ENCODE data around the gene SHPK. TPM values are rescaled to one million over a fixed set of nuclear protein-coding genes. Genes with fewer than 3 reads are reported as not detected.

SHPK gene
- total RNA-seq, 2 donors from 2014 or later = 35.2 to 46.4 TPM

- peaks cover 71% of the 10 kb centered on the region for H3K36me3 Mint-ChIP-seq (ENCODE audit: low read depth)
- WGBS, 2 experiments (ENCODE audit: insufficient coverage in 1 of 2, insufficient read length in 1 of 2) = 94 to 95% methylated on average over 11 to 14 of the region's 14 CpGs
- H3K27ac Mint-ChIP-seq = no peak overlapping the region
- H3K27me3 Mint-ChIP-seq (ENCODE audit: insufficient read depth) = no peaks in the 10 kb centered on the region
- TF ChIP-seq CTCF (conservative IDR thresholded peaks at IDR 0.05) = no peak
- Histone ChIP-seq H3K9ac (ENCODE audit: extremely low read depth, low read length, poor library complexity, severe bottlenecking) (no peak overlapping the region), H3K36me3 (ENCODE audit: control insufficient read depth, insufficient read depth, low read length) (peaks cover 73% of the 10 kb centered on the region), H3K4me3 (ENCODE audit: low read length) (no peak overlapping the region), H3K9me3 (ENCODE audit: control insufficient read depth, low read length) (no peaks in the 10 kb centered on the region), H3K27me3 (ENCODE audit: control insufficient read depth, insufficient read depth, low read length, poor library complexity, severe bottlenecking) (no peaks in the 10 kb centered on the region), H3K4me1 (ENCODE audit: control insufficient read depth, insufficient read depth, low read length) (peaks cover 3% of the 10 kb centered on the region), H3K27ac (ENCODE audit: low read depth, low read length) (no peak overlapping the region)
- DNase-seq = no peak
- no peak overlapping the region for H3K4me3 Mint-ChIP-seq
- H3K4me1 Mint-ChIP-seq = no peaks in the 10 kb centered on the region
- peaks cover under 1% of the 10 kb centered on the region for H3K9me3 Mint-ChIP-seq
Measured at GRCh38 chr17:3610523-3610922, 25.5 kb downstream of the SHPK start.

- Histone ChIP-seq H3K4me1 (ENCODE audit: control insufficient read depth, insufficient read depth, low read length) (peaks cover 3% of the 10 kb centered on the region), H3K9me3 (ENCODE audit: control insufficient read depth, low read length) (no peaks in the 10 kb centered on the region), H3K27ac (ENCODE audit: low read depth, low read length) (no peak overlapping the region), H3K36me3 (ENCODE audit: control insufficient read depth, insufficient read depth, low read length) (peaks cover 73% of the 10 kb centered on the region), H3K4me3 (ENCODE audit: low read length) (no peak overlapping the region), H3K9ac (ENCODE audit: extremely low read depth, low read length, poor library complexity, severe bottlenecking) (no peak overlapping the region), H3K27me3 (ENCODE audit: control insufficient read depth, insufficient read depth, low read length, poor library complexity, severe bottlenecking) (no peaks in the 10 kb centered on the region)
- H3K36me3 Mint-ChIP-seq (ENCODE audit: low read depth) = peaks cover 68% of the 10 kb centered on the region
- no peak for DNase-seq
- H3K4me1 Mint-ChIP-seq = no peaks in the 10 kb centered on the region
- H3K4me3 Mint-ChIP-seq = no peak overlapping the region
- WGBS, 2 experiments (ENCODE audit: insufficient coverage in 1 of 2, insufficient read length in 1 of 2) = 90 to 94% methylated on average over 9 to 10 of the region's 10 CpGs
- no peak for TF ChIP-seq CTCF (conservative IDR thresholded peaks at IDR 0.05)
- no peak overlapping the region for H3K27ac Mint-ChIP-seq
- no peaks in the 10 kb centered on the region for H3K9me3 Mint-ChIP-seq
- no peaks in the 10 kb centered on the region for H3K27me3 Mint-ChIP-seq (ENCODE audit: insufficient read depth)
Measured at GRCh38 chr17:3609689-3610088, 26.4 kb downstream of the SHPK start.

- no peak for TF ChIP-seq CTCF (conservative IDR thresholded peaks at IDR 0.05)
- Histone ChIP-seq H3K27ac (ENCODE audit: low read depth, low read length) (no peak overlapping the region), H3K27me3 (ENCODE audit: control insufficient read depth, insufficient read depth, low read length, poor library complexity, severe bottlenecking) (no peaks in the 10 kb centered on the region), H3K9ac (ENCODE audit: extremely low read depth, low read length, poor library complexity, severe bottlenecking) (no peak overlapping the region), H3K36me3 (ENCODE audit: control insufficient read depth, insufficient read depth, low read length) (peaks cover 37% of the 10 kb centered on the region), H3K9me3 (ENCODE audit: control insufficient read depth, low read length) (no peaks in the 10 kb centered on the region), H3K4me3 (ENCODE audit: low read length) (no peak overlapping the region), H3K4me1 (ENCODE audit: control insufficient read depth, insufficient read depth, low read length) (no peaks in the 10 kb centered on the region)
- Mint-ChIP-seq H3K4me3 (no peak overlapping the region), H3K27ac (no peak overlapping the region), H3K9me3 (no peaks in the 10 kb centered on the region), H3K36me3 (ENCODE audit: low read depth) (peaks cover 53% of the 10 kb centered on the region), H3K4me1 (no peaks in the 10 kb centered on the region), H3K27me3 (ENCODE audit: insufficient read depth) (no peaks in the 10 kb centered on the region)
- 95 to 98% methylated on average over 4 of the region's 4 CpGs for WGBS, 2 experiments (ENCODE audit: insufficient coverage in 1 of 2, insufficient read length in 1 of 2)
- no peak for DNase-seq
Measured at GRCh38 chr17:3603870-3604259, 32.2 kb downstream of the SHPK start.
